GM10266 (cell line): ENCODE data around the gene MDFIC.

Experiments used
- DNase-seq: peaks from one replicate; pipeline ENCODE4 v3.0.0; 2012; ENCODE audit errors: extremely low spot score
- TF ChIP-seq, protein P1 (sequence below): IDR thresholded peaks from 2 replicates; pipeline ENCODE4 v1.5.1; 2012; ENCODE audit warnings: mild to moderate bottlenecking, low read depth; ENCODE audit not compliant: control insufficient read depth, insufficient read depth; ENCODE audit errors: missing control alignments

The MDFIC gene

DNA sequence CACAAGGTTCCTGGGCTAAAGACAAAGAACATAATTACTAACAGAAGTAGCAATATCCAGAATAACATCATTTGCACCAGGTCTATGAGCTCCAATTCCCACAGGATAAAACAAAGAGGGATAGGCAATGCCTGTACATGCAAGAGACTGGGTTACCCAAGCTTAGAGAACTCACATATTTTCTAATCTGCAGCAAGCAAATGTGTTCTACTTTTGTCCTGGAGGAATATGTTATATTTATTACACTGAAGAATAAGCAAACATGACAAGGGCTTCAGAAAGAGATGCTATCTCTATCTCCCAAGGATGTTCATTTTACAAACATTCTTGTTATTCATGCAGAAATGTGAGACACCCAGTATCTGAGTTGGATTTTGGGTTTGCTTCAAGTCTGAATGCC lies 118.6 kb downstream of the MDFIC start:
- no peak for DNase-seq
- TF ChIP-seq, protein P1, sequence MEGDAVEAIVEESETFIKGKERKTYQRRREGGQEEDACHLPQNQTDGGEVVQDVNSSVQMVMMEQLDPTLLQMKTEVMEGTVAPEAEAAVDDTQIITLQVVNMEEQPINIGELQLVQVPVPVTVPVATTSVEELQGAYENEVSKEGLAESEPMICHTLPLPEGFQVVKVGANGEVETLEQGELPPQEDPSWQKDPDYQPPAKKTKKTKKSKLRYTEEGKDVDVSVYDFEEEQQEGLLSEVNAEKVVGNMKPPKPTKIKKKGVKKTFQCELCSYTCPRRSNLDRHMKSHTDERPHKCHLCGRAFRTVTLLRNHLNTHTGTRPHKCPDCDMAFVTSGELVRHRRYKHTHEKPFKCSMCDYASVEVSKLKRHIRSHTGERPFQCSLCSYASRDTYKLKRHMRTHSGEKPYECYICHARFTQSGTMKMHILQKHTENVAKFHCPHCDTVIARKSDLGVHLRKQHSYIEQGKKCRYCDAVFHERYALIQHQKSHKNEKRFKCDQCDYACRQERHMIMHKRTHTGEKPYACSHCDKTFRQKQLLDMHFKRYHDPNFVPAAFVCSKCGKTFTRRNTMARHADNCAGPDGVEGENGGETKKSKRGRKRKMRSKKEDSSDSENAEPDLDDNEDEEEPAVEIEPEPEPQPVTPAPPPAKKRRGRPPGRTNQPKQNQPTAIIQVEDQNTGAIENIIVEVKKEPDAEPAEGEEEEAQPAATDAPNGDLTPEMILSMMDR: no peak

DNA sequence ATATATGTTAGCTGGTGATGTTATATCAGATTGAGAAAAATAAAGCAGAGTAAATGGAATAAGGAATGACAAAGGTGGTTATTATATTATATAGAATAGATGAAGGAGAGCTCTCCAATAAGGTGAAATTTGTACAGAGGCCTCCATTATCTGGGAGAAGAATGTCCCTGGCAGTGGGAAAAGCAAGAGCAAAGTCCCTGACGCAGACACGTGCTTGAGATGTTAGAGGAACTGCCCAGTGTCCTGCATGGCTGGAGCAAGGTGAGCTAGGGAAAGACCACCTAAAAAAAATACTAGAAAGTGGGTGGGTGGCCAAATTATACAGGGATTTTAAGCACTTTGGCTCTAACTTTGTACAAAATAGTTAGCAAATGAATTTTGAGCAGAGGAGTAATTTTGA lies 120.7 kb downstream of the MDFIC start:
- no peak for DNase-seq
- TF ChIP-seq, protein P1: no peak

- DNase-seq: no peak
- TF ChIP-seq, protein P1: no peak
These were observed 121.7 kb downstream of the MDFIC start for GRCh38 chr7:115043605-115044004.

- DNase-seq: no peak
- TF ChIP-seq, protein P1: no peak
These were observed 122.3 kb downstream of the MDFIC start for GRCh38 chr7:115044224-115044623.

DNA sequence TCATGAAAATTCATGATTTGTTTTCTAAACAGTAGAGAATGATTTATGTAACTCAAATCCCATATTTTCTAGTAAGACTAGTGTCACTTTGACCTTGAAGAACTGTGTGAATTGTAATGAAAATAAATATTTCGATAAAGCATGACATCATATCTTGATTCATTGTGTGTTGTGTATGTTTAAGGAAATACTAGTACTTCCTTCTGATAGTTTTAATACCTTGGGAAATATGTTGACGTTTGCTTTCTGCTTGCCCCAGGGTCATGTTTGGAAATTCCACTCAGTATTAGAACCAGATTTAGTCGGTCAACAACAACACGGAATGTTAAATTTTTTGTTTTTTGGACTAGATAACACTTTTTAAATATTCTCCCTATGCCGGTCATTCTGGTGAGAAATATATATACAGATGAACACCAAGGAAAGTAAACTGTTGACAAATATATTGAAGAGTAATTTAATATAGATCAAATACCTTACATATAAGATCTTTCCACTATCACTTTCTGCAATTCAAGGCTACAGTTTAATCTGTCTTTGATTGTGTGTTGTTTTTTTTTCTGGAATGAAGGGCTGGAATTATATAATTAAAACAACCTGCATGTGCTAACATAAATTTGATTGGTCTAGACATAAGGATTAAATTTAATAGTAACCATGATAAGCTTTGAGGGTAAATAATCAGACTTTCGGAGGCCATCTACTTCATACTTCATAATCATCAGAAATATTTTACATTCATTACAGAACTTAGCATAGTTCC lies 126.2 kb downstream of the MDFIC start:
- no peak for DNase-seq
- TF ChIP-seq, protein P1: no peak

- TF ChIP-seq, protein P1: no peak
These were observed 130.8 kb downstream of the MDFIC start for GRCh38 chr7:115052706-115053105.

GRCh38 chr7:115054478-115055065 lies 132.7 kb downstream of the MDFIC start:
- DNase-seq: no peak
- TF ChIP-seq, protein P1: no peak

More at GRCh38 chr7:115052706-115053105, 130.8 kb downstream of the MDFIC start:
- DNase-seq: no peak
